GM06990 (cell line): ENCODE results near the gene GNAQ.

ENCODE experiments used
- DNase-seq: peaks from one replicate; pipeline ENCODE4 v3.0.0-alpha.2; 2011; ENCODE audit not compliant: insufficient read length; ENCODE audit errors: extremely low read depth
- H3K27me3 ChIP-seq: replicated peaks from 2 replicates; pipeline ENCODE4 v1.6.0; 2011; ENCODE audit warnings: low read length; ENCODE audit not compliant: control insufficient read depth, insufficient read depth
- H3K36me3 ChIP-seq: 2 replicates; pipeline ENCODE4 v1.5.1; 2011; ENCODE audit warnings: low read length; ENCODE audit not compliant: control insufficient read depth, insufficient read depth
- H3K4me3 ChIP-seq: replicated peaks from 2 replicates; pipeline ENCODE4 v1.5.1; 2011; ENCODE audit warnings: low read depth, mild to moderate bottlenecking, control low read depth, low read length
- TF ChIP-seq, protein P1 (sequence below): IDR thresholded peaks from 2 replicates; pipeline ENCODE4 v1.5.1; 2011; ENCODE audit warnings: low read length, control low read depth, mild to moderate bottlenecking, inconsistent platforms; ENCODE audit not compliant: insufficient read depth, poor library complexity, severe bottlenecking

GNAQ gene

GRCh38 chr9:78026416-78026815 lies 5.2 kb downstream of the GNAQ start:
- H3K4me3 ChIP-seq = no peak overlapping the region
- no peaks in the 10 kb centered on the region for H3K36me3 ChIP-seq
- TF ChIP-seq, protein P1, sequence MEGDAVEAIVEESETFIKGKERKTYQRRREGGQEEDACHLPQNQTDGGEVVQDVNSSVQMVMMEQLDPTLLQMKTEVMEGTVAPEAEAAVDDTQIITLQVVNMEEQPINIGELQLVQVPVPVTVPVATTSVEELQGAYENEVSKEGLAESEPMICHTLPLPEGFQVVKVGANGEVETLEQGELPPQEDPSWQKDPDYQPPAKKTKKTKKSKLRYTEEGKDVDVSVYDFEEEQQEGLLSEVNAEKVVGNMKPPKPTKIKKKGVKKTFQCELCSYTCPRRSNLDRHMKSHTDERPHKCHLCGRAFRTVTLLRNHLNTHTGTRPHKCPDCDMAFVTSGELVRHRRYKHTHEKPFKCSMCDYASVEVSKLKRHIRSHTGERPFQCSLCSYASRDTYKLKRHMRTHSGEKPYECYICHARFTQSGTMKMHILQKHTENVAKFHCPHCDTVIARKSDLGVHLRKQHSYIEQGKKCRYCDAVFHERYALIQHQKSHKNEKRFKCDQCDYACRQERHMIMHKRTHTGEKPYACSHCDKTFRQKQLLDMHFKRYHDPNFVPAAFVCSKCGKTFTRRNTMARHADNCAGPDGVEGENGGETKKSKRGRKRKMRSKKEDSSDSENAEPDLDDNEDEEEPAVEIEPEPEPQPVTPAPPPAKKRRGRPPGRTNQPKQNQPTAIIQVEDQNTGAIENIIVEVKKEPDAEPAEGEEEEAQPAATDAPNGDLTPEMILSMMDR = no peak
- no peaks in the 10 kb centered on the region; the same call in none of the 2 replicates for H3K27me3 ChIP-seq
- no peak for DNase-seq

- Histone ChIP-seq H3K4me3 (no peak overlapping the region), H3K36me3 (no peaks in the 10 kb centered on the region), H3K27me3 (no peaks in the 10 kb centered on the region; the same call in 1 of the 2 replicates)
- TF ChIP-seq, protein P1 = no peak
- DNase-seq = no peak
Observed at GRCh38 chr9:78025186-78025585, 6.4 kb downstream of the GNAQ start.

GRCh38 chr9:78023003-78023741 lies 8.4 kb downstream of the GNAQ start:
- Histone ChIP-seq H3K27me3 (no peaks in the 10 kb centered on the region; the same call in 1 of the 2 replicates), H3K36me3 (no peaks in the 10 kb centered on the region), H3K4me3 (no peak overlapping the region)
- DNase-seq = no peak
- TF ChIP-seq, protein P1 = no peak

DNA sequence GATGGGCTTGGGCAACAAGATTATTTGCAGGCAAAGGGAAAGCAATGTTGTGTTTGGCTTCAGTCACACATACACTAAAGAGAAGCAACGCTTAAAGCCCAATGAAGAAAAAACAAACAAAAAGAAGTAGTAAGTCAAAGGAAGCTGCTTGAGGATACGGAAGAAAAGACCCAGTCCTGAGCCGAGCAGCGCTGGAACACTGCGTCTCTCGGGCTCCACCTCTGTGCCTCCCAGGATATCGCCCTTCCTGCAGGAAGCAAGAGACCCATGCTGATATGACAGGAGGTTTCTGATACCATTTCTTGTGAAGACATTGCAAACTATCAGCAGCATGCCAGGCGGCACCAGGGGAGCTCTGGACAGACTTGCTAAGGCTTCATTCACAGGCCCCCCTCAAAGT lies 9.9 kb downstream of the GNAQ start:
- H3K27me3 ChIP-seq = no peaks in the 10 kb centered on the region; the same call in 1 of the 2 replicates

DNA sequence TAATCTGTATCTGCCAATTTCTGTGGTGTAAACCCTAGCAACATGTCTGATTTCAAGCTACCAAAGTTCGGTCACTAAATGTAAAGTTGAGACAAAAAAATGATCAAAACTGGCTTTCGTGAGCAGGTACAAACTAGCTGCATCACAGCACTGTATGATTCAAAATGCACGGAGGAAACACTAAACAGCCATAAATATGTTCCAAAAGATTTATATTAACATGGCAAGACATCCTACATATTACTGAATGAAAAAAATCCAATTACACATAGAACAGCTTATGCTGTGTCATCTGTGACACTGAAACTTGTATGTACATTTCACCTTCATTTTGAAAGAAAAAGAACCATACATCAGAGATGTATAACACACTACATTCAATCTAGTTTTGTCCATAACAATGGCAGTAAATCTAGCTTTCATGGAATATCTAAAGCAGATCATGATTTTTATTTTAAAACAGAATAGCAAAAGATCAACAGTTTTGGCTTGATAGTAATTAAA lies 14.4 kb downstream of the GNAQ start:
- no peaks in the 10 kb centered on the region for H3K36me3 ChIP-seq
- no peak overlapping the region for H3K4me3 ChIP-seq
- TF ChIP-seq, protein P1 = no peak
- DNase-seq = no peak
- H3K27me3 ChIP-seq = no peaks in the 10 kb centered on the region; the same call in 1 of the 2 replicates

More for the DNA sequence above, 9.9 kb downstream of the GNAQ start:
- Histone ChIP-seq H3K4me3 (no peak overlapping the region), H3K36me3 (no peaks in the 10 kb centered on the region)
- DNase-seq = no peak
- TF ChIP-seq, protein P1 = no peak
